Smooth muscle cell (in vitro differentiated cells): ENCODE data around the gene CAMK1. TPM values are rescaled to one million over a fixed set of nuclear protein-coding genes. Genes with fewer than 3 reads are reported as not detected.
A peak's percentile ranks its signal among the peaks of the same experiment; 100 is the strongest.

Experiments
- DNase-seq: peaks from one replicate; lab custom pipeline; 2025; ENCODE audit not compliant: unreplicated experiment; lab: John Stamatoyannopoulos, UW
- H2AFZ ChIP-seq: fragments of 200-600 bp; sonication (generic); 2 replicates; pipeline ENCODE4 v1.6.0; 2016; ENCODE audit warnings: antibody characterized with exemption, low read depth, mild to moderate bottlenecking
- H3F3A ChIP-seq: fragments of 200-600 bp; sonication (generic); 2 replicates; pipeline ENCODE4 v1.6.0; 2017; ENCODE audit warnings: antibody characterized with exemption, low read depth
- H3K27ac ChIP-seq: fragments of 200-600 bp; sonication (generic); 2 replicates; pipeline ENCODE4 v1.5.1; 2016; ENCODE audit warnings: low read depth, mild to moderate bottlenecking
- H3K27me3 ChIP-seq: fragments of 200-600 bp; sonication (generic); 2 replicates; pipeline ENCODE4 v1.6.1; 2016; ENCODE audit warnings: low read depth, mild to moderate bottlenecking
- H3K36me3 ChIP-seq: fragments of 200-600 bp; sonication (generic); 2 replicates; pipeline ENCODE4 v1.5.1; 2016; ENCODE audit warnings: low read depth
- H3K4me1 ChIP-seq: fragments of 200-600 bp; sonication (generic); 2 replicates; pipeline ENCODE4 v1.5.1; 2016; ENCODE audit warnings: low read depth
- H3K4me2 ChIP-seq: fragments of 200-600 bp; sonication (generic); 2 replicates; pipeline ENCODE4 v1.6.0; 2016; ENCODE audit warnings: mild to moderate bottlenecking
- H3K4me3 ChIP-seq: fragments of 200-600 bp; sonication (generic); 2 replicates; pipeline ENCODE4 v1.5.1; 2016; ENCODE audit warnings: mild to moderate bottlenecking
- H3K79me2 ChIP-seq: fragments of 200-600 bp; sonication (generic); 2 replicates; pipeline ENCODE4 v1.6.0; 2016; ENCODE audit warnings: low read depth, mild to moderate bottlenecking
- H3K9ac ChIP-seq: fragments of 200-600 bp; sonication (generic); 2 replicates; pipeline ENCODE4 v1.6.0; 2016; ENCODE audit warnings: low read depth
- H3K9me3 ChIP-seq: fragments of 200-600 bp; sonication (generic); replicated peaks from 2 replicates; pipeline ENCODE4 v1.5.1; 2016; ENCODE audit warnings: low read depth
- H4K20me1 ChIP-seq: fragments of 200-600 bp; sonication (generic); 2 replicates; pipeline ENCODE4 v1.6.0; 2016; ENCODE audit warnings: low read depth
- CTCF ChIP-seq: fragments of 200-600 bp; sonication (generic); IDR thresholded peaks from 2 replicates; pipeline ENCODE4 v1.5.1; 2017; ENCODE audit warnings: borderline replicate concordance, mild to moderate bottlenecking, antibody characterized with exemption; ENCODE audit not compliant: insufficient read depth, poor library complexity, severe bottlenecking
- WGBS: methylation state at CpG from one replicate; pipeline ENCODE4 v1.1.7; 2016; ENCODE audit warnings: low lambda C conversion rate; 5-methylcytosine and 5-hydroxymethylcytosine counted together
- polyA plus RNA-seq: library from polyadenylated mRNA; unstranded; fragments of >200 nt; fragmentation: Nextera tagmentation; extraction: Ambion mirVana; gene quantifications from 2 replicates; pipeline ENCODE4 v1.2.1, GENCODE V29; 2016
- total RNA-seq: library from RNA; depleted of rRNA; stranded (reverse); fragments of >200 nt; gene quantifications from 2 replicates; pipeline ENCODE4 v1.2.3, GENCODE V29; 2014

The CAMK1 gene
- total RNA-seq (3.9 and 6.4 TPM in 2 replicates), polyA plus RNA-seq (6.3 and 10.9 TPM in 2 replicates)

GRCh38 chr3:9769426-9770275 lies at the start of gene CAMK1:
TSS of gene CAMK1 (minus strand) at chr3:9769947. CDS start at chr3:9767749, 2,198 bp downstream.
- peaks cover 4% of the 10 kb centered on the region for H3K4me1 ChIP-seq
- peak within 1 kb of the TSS; percentile 87 for H3K4me2 ChIP-seq
- H2AFZ ChIP-seq = no peak within 1 kb of the TSS
- H3K9ac ChIP-seq = peak within 1 kb of the TSS; percentile 54
- no peaks in the 10 kb centered on the region for H3K79me2 ChIP-seq
- no peaks in the 10 kb centered on the region for H4K20me1 ChIP-seq
- DNase-seq = peak; percentile 23
- peak within 1 kb of the TSS; percentile 56 for H3K4me3 ChIP-seq
- H3K27ac ChIP-seq = no peak within 1 kb of the TSS
- TF ChIP-seq CTCF = no peak
- H3K36me3 ChIP-seq = no peaks in the 10 kb centered on the region
- no peaks in the 10 kb centered on the region for H3K27me3 ChIP-seq
- H3F3A ChIP-seq = no peaks in the 10 kb centered on the region
- no peaks in the 10 kb centered on the region for H3K9me3 ChIP-seq
- 13% methylated on average over 49 of the region's 49 CpGs for WGBS

- H3K27ac ChIP-seq = no peak overlapping the region
- no peaks in the 10 kb centered on the region for H3K79me2 ChIP-seq
- no peak overlapping the region for H2AFZ ChIP-seq
- no peak overlapping the region for H3K4me3 ChIP-seq
- no peaks in the 10 kb centered on the region for H3K9me3 ChIP-seq
- no peaks in the 10 kb centered on the region for H3K4me1 ChIP-seq
- WGBS = 84% methylated on average over 7 of the region's 7 CpGs
- no peak for TF ChIP-seq CTCF
- no peak for DNase-seq
- H3K36me3 ChIP-seq = no peaks in the 10 kb centered on the region
- H3F3A ChIP-seq = no peaks in the 10 kb centered on the region
- no peaks in the 10 kb centered on the region for H4K20me1 ChIP-seq
- no peak overlapping the region for H3K4me2 ChIP-seq
- no peak overlapping the region for H3K9ac ChIP-seq
- no peaks in the 10 kb centered on the region for H3K27me3 ChIP-seq
These were observed 49.1 kb upstream of the CAMK1 start for GRCh38 chr3:9818666-9819335.

- WGBS = 83% methylated on average over 6 of the region's 6 CpGs
- Histone ChIP-seq H3K27me3 (no peaks in the 10 kb centered on the region), H4K20me1 (no peaks in the 10 kb centered on the region), H3K4me2 (no peak overlapping the region), H3K27ac (no peak overlapping the region), H3K36me3 (no peaks in the 10 kb centered on the region), H3K4me3 (no peak overlapping the region), H3K9me3 (no peaks in the 10 kb centered on the region), H3F3A (no peaks in the 10 kb centered on the region), H3K9ac (no peak overlapping the region), H2AFZ (no peak overlapping the region), H3K79me2 (no peaks in the 10 kb centered on the region), H3K4me1 (no peaks in the 10 kb centered on the region)
- TF ChIP-seq CTCF = no peak
- no peak for DNase-seq
These were observed 47.7 kb upstream of the CAMK1 start for GRCh38 chr3:9817436-9817835.
